Activated gamma-delta T cell treated with anti-CD3 and anti-CD28 coated beads, Interleukin-2, amount 50 U/mL, for 16 hours (primary cell): ENCODE data around the gene RPUSD1.
"Not testable (repeated sequence)": the region's sequence is repeated elsewhere in the genome, so short reads cannot be mapped to it uniquely, and the experiment has no call there.

ENCODE experiments used
- DNase-seq: peaks from one replicate; pipeline ENCODE4 v3.0.0-alpha.2; 2020; ENCODE audit warnings: low read depth

The RPUSD1 gene

DNA sequence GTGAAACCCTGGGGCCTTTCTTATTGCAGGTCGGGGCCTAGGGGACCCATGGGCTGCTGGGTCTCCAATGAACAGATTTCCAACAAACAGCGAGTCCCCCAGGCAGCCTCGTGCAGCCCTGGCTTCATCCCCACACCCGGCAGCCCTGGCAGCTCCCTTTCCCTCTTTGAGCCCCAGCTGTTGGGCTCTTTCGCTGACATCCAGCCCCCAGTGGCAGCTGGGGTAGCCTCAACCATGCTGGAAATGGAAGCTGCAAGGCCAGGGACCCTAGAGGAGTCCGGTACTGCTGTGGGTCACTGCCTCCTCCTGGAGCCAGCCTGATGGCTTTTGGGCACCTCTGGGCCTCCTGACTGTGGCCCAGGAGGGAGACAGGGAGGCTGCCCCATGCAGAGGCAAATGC lies 5.9 kb downstream of the RPUSD1 start:
- no peak for DNase-seq

DNA sequence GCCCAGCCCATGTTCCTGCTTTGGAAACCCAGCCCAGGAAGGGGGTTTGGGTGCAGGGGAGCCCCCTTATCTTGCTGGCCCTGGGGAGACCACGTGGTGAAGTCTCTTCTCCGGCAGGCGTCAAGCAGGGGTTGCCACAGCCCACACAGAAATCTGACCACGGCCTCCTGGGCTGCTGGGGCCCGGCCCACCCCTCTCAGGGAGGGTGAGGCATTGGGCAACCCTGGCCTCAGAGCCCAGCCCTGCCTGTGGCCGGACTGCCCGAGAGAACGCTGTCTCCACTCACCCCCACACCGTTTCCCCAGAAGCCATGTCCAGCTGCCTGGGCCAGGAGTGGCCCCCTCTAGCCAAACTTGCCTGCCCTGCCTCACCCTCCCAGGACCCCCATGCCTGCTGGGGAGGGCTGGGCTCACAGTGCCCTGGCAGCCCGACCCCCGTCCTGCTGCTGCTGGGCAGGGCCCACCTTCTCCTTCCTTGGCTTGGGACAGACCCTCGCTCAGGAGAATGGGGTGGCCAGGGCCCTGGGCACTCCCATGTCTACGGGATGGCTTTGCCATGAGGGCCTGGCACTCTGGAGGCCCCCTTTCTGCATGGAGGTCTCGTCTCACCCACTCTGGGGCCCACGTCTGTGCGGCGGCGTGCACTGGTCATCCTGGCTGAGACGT lies 6.7 kb downstream of the RPUSD1 start:
- DNase-seq, result no peak

DNA sequence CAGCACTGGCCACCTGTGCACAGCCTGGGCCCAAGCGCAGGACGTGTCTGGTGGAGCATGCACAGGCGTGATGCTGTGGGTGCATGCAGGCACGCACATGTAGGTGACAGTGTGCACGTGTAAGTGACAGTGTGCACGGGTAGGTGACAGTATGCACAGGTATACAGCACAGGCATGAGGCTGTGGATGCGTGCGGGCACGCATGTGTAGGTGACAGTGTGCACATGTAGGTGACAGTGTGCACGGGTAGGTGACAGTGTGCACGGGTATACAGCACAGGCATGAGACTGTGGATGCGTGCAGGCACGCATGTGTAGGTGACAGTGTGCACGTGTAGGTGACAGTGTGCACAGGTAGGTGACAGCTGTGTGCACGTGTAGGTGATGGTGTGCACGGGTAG lies 7.9 kb downstream of the RPUSD1 start:
- DNase-seq, result no peak

DNA sequence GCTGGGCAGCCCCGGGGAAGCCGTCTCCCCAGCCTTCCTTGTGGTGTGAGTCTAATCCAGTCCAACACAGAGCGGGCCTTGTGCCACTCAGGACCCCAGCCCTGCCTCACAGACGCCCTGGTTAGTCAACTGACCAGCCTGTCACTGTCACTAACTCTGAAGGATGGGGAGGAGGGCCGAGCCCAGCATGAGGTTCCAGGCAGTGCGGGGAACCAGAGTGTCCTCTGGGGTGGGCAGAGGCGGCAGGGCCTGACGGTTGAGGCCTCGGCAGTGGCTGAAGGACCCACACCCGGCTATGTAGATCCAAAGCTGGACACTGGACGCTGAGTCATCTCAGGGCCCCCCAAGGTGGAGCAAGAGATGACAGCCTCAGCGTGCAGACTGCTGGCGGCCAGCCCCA lies 8.6 kb downstream of the RPUSD1 start:
- no peak for DNase-seq

DNA sequence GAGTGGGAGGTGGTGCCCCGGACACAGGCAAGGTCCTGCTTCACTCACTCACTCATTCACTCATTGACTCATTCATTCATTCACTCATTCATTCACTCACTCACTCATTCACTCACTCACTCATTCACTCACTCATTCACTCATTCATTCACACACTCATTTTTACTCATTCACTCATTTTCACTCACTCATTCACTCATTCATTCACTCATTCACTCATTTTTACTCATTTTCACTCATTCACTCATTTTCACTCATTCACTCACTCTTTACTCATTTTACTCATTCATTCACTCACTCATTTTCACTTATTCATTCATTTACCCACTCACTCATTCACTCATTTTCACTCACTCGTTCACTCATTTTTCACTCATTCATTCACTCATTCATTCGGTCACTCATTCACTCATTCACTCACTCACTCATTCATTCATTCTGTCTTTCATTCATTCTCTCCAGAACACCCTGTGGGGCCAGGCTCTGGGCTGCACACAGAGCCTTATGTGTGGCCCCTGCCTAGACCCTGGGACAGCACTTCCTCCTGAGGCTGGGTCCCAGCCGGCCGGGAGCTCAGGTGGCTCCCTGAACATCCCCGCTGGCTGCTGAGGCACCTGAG lies 9.2 kb downstream of the RPUSD1 start:
- no peak for DNase-seq

DNA sequence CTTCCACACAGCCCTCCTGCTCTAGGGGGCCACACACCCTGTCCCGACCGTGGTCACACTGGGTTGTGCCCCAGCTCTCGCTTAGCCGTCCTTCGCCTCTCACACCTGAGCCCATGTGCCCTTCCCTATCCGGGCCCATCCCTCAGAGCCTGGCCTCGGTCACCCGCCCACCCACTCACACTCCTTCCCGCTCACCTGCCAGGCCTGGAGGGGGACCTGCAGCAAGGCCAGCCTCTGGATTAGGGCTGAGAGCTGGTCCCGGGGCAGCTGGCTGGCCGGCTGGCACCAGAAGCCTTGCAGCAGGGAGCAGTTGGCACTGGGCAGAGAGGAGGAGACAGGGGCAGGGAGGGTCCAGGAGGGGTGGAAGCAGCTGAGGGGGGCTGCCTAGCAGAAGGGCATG lies 9.7 kb downstream of the RPUSD1 start:
- no peak for DNase-seq

DNA sequence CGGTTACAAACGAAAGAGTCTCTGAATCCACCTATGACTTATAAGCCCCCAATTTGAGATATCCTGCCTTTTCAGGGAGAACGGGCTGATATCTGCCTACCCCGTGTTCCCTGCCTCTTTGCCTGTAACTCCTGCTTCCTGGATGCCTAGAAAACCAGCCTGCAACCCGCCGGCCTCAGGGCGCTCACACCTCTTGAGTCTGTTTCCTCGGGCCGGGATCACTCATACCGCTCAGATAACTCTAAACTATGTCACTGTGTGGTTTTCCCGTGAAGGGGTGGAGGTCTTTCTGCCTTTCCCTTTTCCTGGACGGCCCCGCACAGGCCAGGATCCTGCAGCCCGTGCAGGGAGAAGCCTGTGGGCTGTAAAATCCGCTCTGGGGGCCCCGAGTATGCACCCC lies 10.4 kb downstream of the RPUSD1 start:
- DNase-seq, result no peak

DNA sequence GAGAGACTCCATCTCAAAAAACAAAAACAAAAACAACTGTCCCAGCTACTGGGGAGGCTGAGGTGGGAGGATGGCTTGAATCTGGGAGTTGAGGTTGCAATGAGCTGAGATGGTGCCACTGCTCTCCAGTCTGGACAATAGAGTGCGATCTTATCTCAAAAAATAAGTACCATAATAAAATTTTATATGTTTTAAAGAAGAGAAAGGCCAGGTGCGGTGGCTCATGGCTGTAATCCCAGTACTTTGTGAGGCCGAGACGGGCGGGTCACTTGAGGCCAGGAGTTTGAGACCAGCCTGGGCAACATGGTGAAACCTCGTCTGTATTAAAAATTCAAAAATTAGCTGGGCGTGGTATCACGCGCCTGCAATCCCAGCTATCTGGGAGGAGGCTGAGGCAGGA lies 11.4 kb downstream of the RPUSD1 start:
- DNase-seq, result no peak

DNA sequence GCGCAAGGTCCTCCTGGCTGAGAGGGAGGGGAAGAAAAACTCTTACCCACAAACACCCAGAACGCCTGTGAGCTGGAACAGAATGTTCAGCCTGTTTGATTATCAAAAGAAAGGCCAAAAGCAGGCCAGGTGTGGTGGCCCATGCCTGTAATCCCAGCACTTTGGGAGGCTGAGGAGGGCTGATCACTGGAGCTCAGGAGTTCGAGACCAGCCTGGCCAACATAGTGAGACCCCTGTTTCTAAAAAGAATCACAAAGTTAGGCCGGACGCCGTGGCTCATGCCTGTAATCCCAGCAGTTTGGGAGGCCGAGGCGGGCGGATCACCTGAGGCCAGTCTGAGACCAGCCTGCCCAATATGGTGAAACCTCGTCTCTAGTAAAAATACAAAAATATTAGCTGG lies 11.9 kb downstream of the RPUSD1 start:
- DNase-seq, result not testable (repeated sequence)

DNA sequence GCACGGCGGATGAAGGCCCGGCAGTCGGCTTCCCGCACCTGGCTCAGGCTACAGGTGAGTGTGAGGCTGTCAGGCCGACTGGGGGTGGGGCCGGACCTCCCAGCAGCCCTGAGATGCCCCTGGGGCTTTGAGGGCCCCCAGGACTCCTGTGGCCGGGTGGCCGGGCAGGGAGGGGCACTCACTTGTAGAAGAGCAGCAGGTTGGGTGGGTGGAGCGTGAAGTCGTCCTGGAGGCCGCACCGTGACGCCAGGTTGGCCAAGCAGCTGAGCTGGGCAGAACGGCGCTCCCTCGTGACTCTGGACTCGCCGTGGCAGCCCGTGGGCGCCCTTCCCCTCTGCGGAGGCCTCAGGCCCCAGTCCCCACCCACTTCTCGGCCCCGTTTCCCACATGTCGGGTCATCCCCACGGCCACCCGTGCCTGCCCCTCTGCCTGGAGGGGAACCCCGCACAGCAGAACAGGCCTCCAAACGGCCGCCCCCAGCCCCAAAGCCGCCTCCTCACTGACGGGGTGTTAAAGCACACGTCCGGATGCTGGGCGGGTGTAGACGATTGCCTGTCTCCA lies 12.9 kb downstream of the RPUSD1 start:
- no peak for DNase-seq

DNA sequence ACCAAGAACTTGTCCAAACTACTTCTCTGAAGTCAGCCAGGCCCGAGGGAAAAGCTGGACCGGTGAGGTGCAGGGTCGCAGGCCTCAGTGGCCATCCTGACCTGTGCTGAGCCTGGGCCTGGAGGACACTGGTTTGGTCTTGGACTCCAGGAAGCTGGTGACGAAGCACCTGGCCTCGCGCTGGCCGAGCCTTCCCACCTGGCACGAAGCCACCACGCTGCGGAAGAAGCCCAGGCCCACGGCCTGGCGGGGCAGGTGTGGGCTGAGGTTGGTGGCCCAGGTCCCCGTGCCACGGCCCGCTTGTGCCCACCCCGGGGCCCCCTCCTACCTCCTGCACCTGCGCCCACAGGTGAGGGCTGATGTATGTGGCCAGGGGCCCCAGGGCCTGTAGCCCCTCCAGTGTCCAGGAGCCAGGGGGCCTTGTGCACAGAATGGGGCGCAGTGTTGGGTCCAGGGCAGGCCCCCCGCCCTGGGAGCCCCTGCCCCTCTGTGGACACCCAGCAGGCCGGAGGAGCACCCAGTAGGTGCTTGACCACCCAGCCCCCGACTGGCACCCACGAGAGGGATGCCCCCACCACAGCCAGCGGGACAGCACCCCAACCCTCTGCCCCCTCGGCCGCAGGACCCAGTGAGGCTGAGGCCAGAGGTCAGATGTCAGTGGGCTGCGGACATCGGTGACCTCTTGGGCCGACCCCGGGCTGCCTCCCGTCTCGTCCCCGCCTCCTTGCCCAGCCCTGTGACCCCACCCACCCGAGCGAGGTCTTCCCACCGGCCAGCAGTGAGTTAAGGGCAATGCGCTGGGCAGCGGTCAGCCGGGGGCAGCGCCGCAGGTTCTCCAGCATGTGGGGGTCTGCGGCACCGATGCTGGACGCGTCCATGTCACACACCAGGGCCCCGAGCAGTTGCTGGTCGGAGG lies 13.8 kb downstream of the RPUSD1 start:
- no peak for DNase-seq

DNA sequence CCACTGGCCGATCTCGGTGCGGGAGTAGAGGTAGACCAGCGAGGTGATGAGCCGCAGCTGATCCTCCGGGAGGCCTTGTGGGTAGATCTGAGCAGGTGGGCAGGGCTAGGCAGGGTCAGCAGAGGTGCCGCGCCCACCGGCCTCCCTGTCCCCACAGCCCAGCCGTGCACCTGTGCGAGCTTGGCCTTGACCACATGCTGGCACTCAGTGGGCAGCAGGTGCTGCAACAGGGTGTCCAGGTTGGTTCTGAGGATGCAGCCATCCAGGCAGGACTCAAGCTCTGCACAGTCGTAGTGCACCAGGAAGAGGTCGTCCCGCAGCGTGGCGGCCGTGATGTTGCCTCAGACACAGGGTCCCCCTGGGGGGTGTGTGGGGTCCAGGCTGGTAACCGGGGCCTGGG lies 15.2 kb downstream of the RPUSD1 start:
- no peak for DNase-seq

DNA sequence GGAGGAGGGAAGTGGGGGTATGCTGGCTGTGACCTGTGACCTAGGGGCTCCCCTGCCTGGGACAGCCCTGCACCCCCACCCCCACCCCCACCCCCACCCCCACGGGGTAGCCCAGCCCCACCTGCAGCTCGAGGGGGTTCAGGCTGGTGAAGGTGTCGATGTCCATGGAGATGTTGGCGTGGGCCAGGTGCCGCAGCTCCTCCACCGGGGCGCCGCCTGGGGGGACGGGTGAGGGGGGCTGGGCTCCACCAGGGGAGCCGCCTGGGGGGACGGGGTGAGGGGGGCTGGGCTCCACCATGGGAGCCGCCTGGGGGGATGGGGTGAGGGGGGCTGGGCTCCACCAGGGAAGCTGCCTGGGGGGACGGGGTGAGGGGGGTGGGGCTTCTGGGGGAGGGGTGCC lies 17.8 kb downstream of the RPUSD1 start:
- no peak for DNase-seq

DNA sequence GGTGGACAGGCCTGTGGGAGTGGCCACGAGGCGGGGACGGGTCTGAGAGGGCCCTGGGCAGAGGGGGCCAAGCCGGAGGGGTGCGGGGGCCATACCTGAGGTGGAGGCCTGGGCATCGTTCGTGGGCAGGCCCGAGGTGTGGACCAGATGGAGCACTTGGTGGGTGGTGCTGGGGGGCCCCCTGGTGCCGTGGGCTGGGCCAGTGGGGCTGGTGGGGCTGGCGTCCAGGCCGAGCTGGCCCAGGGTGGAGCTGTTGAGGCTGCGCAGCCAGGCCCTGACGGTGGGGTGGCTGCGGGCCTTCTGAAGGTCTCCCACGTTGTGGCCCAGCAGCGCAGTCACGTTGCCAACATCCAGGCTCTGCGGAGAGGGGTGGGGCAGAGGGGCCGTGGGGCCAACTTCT lies 18.2 kb downstream of the RPUSD1 start:
- no peak for DNase-seq

DNA sequence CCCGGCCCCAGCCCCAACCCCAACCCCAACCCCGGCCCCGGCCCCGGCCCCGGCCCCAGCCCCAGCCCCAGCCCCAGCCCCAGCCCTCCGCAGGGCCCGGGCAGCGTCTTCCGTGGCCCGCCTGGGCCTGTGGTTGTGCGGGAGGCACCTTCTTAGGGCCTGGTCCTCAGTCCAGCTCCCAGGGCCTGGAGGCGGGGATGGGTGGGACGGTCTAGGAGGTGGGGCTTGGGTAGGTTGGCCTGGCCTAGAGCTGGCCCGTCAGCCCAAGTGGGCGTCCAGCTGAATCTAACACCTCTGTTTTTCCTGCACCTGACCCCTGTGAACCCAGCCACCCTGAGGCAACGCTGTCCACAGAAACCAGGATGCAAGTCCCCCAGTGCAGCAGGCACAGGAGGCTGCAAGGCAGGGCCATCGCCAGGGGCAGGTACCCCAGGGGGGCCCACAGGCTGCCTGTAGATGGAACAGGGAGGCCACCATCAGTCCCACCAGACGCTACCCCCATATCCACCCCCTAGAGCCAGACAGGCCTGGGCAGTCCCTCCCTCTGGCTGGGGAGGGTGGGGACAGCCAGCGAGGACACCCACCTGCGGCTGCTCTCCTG lies 18.9 kb downstream of the RPUSD1 start:
- DNase-seq, result no peak

DNA sequence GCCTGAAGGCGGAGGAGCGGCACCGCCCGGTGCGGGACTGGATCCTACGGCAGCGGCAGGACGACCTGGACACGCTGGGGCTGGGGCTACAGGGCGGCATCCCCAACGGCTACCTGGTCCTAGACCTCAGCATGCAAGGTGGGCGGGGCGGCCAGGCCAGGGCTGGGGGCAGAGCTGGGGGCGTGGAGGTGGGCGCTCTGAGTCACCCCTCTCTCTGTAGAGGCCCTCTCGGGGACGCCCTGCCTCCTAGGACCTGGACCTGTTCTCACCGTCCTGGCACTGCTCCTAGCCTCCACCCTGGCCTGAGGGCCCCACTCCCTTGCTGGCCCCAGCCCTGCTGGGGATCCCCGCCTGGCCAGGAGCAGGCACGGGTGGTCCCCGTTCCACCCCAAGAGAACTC lies 19.8 kb downstream of the RPUSD1 start:
- DNase-seq, result no peak

DNA sequence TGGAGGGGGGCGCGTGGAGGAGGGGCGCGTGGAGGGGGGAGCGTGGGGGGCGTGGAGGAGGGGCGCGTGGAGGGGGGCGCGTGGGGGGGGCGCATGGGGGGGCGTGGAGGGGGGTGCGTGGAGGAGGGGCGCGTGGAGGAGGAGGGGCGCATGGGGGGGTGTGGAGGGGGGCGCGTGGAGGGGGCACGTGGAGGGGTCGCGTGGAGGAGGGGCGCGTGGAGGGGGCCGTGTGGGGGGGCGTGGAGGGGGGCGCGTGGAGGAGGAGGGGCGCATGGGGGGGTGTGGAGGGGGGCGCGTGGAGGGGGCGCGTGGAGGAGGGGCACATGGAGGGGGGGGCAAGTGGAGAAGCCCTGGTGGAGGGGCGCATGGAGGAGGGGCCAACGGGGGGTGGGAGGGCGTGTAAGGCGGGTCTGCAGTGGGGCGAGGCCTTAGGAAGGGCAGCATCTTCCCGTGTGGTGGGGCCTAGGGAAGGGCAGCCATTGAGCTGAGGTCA lies 20.4 kb downstream of the RPUSD1 start:
- no peak for DNase-seq

DNA sequence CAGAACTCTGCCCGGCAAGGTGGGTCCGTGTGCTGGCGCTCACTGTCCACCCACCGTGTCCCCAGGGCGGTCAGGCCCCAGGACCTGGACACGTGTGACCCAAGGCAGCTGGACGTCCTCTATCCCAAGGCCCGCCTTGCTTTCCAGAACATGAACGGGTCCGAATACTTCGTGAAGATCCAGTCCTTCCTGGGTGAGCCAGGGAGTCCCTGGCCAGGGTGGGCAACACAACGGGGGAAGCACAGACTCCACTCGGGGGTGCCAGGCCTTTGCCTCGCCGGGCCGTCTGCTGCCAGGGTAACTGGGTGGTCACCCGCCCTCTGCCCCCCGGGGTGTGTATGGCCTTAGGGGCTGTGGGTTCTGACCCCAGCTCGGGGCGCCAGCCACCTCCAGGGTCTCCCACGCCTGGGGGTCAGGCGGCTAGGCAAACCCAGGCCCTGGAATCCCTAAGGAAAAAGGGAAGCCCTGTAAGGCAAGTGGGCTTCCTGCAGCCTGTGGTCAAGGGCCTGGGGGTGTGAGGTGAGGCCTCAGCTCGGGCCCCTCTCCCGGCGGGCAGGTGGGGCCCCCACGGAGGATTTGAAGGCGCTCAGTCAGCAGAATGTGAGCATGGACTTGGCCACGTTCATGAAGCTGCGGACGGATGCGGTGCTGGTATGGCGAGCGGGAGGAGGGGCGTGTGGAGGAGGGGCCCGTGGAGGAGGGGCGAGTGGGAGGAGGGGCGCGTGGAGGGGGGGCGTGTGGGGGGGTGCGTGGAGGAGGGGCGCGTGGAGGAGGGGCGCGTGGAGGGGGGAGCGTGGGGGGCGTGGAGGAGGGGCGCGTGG lies 21.2 kb downstream of the RPUSD1 start:
- DNase-seq, result no peak

DNA sequence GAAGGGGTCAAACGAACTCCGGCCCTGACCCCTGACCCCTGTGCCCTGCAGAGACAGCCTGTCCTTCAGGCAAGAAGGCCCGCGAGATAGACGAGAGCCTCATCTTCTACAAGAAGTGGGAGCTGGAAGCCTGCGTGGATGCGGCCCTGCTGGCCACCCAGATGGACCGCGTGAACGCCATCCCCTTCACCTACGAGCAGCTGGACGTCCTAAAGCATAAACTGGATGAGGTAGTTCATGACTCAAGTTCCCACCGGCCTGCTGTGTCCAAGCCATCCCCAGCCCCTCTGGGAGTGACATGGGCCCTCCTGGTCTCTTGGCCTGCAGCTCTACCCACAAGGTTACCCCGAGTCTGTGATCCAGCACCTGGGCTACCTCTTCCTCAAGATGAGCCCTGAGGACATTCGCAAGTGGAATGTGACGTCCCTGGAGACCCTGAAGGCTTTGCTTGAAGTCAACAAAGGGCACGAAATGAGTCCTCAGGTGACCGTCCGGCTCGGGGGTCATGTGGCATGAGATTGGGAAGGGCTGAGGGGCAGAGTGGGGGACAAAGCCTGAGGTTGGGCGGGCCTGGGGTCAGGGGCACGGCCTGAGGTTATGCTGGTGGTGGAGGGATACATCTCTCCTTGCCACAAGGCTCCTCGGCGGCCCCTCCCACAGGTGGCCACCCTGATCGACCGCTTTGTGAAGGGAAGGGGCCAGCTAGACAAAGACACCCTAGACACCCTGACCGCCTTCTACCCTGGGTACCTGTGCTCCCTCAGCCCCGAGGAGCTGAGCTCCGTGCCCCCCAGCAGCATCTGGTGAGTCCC lies 22.0 kb downstream of the RPUSD1 start:
- no peak for DNase-seq

DNA sequence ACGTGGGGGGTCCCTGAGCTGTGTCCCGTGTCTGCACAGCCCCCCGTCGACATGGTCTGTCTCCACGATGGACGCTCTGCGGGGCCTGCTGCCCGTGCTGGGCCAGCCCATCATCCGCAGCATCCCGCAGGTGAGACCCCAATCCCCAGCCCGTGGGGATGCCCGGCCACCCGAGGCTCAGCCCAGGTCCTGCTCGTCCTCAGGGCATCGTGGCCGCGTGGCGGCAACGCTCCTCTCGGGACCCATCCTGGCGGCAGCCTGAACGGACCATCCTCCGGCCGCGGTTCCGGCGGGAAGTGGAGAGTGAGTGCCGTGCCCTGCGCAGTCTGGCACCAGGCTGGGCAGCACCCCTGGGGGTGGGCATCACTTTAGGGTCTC lies 22.7 kb downstream of the RPUSD1 start:
- DNase-seq, result no peak
